ENCODE measurements around the gene FANCI. TPM values are rescaled to one million over a fixed set of nuclear protein-coding genes. Genes with fewer than 3 reads are reported as not detected.

The FANCI gene
- total RNA-seq, 4 donors from 2014 or later = 5.0 to 32.3 (median 15.0) TPM

DNA sequence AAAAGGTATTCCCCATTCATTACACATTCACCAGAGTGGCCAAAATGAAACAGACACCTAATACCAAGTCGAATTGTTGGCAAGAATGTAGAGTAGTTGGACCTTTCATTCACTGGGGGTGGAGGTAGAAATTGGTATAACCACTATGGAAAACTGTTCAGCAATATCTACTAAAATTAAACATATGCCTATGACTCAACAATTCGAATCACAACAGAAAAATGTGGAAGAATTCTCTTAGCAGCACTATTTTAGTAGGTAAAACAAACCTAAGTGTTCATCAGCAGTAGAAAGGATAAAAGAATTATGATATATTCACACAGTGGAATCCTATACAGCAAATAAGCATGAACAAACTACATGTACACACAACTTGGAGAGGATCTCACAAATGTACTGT is 60.2 kb downstream of the FANCI start:
- TF ChIP-seq CTCF (IDR thresholded peaks at IDR 0.05) (no peak), POLR2A (IDR thresholded peaks at IDR 0.05) (no peak)

GRCh38 chr15:89305395-89305794 is 61.6 kb downstream of the FANCI start:
- Histone ChIP-seq H3K27me3 (no peaks in the 10 kb centered on the region), H3K4me3 (no peak overlapping the region), H3K27ac (no peak overlapping the region), H3K4me1 (peaks cover 0 to 7% (median 5%) of the 10 kb centered on the region in 3 donors), H3K36me3 (peaks cover 0 to 41% (median 0%) of the 10 kb centered on the region in 3 donors), H3K9me3 (no peaks in the 10 kb centered on the region)
- no peak for DNase-seq
- intact Hi-C loops (cut with DNase I) = no loop called here
- TF ChIP-seq POLR2A (IDR thresholded peaks at IDR 0.05) = no peak
- no peak for TF ChIP-seq CTCF (IDR thresholded peaks at IDR 0.05)
- 94 to 95% methylated on average over 3 of the region's 3 CpGs for WGBS, 2 donors

More for the DNA sequence above, 60.2 kb downstream of the FANCI start:
- H3K4me3 ChIP-seq = no peak overlapping the region
- H3K27ac ChIP-seq = no peak overlapping the region
- peaks cover 0 to 7% (median 5%) of the 10 kb centered on the region in 3 donors for H3K4me1 ChIP-seq
- WGBS, 2 donors = 84 to 87% methylated on average over 2 of the region's 2 CpGs
- H3K9me3 ChIP-seq = no peaks in the 10 kb centered on the region
- no peaks in the 10 kb centered on the region for H3K27me3 ChIP-seq
- H3K36me3 ChIP-seq = peaks cover 0 to 41% (median 0%) of the 10 kb centered on the region in 3 donors
- DNase-seq = no peak
- intact Hi-C loops (cut with DNase I) = no loop called here

DNA sequence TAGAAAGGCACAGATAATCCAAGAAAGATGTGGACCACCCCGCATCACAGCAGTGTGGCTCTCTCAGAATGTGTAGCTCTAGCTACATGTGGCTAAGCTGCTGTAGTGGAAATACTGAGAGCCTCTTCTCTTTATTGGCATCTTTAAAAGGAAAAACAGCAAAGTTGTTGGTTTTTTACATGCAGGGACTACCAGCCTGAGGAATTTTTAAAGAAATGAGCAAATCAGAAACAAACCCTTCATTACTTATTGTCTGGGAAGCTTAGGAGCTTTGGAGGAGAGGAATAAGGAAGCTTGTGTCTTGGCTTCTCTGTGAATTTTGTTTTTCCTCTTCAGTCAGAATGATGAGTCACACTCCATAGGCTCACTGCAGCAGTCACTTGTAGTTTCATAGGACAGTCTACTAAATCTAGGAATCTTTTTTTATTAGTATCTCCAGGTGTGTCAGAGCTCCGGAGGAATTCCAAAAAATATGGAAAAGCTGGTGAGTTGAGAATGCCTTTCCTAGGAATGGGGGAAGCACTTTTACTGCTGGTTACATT is 63.3 kb downstream of the FANCI start:
- Histone ChIP-seq H3K4me1 (peaks cover 0 to 7% (median 5%) of the 10 kb centered on the region in 3 donors), H3K4me3 (no peak overlapping the region), H3K27ac (no peak overlapping the region), H3K27me3 (no peaks in the 10 kb centered on the region), H3K36me3 (peaks cover 0 to 27% (median 0%) of the 10 kb centered on the region in 3 donors), H3K9me3 (no peaks in the 10 kb centered on the region)
- intact Hi-C loops (cut with DNase I) = no loop called here
- TF ChIP-seq POLR2A (IDR thresholded peaks at IDR 0.05) = no peak
- TF ChIP-seq CTCF (IDR thresholded peaks at IDR 0.05) = no peak
- 81 to 91% methylated on average over 2 of the region's 2 CpGs for WGBS, 2 donors
- no peak for DNase-seq

DNA sequence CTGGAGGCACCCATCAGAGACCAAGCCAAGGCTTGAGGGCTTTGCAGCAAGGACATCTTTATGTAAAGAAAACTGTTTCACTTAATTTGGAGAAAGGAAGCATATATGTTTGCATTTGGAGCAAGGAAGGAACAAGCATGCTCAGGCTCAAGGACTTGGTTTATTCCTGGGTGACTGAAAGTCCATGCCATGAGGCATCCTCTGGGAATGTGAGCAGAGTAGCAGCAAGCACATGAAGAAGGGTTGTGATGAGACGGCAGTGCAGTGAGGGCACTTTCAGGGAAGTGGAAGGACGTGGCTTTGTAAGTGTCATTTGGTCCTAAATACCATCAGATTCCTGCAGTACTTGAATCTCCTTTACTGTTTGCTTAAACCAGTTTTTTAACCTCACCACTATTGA is 64.0 kb downstream of the FANCI start:
- Histone ChIP-seq H3K27me3 (no peaks in the 10 kb centered on the region), H3K27ac (no peak overlapping the region), H3K36me3 (peaks cover 0 to 33% (median 0%) of the 10 kb centered on the region in 3 donors), H3K4me1 (peaks cover 0 to 7% (median 5%) of the 10 kb centered on the region in 3 donors), H3K9me3 (no peaks in the 10 kb centered on the region), H3K4me3 (no peak overlapping the region)
- TF ChIP-seq POLR2A (IDR thresholded peaks at IDR 0.05) (no peak), CTCF (IDR thresholded peaks at IDR 0.05) (no peak)
- DNase-seq = no peak
- intact Hi-C loops (cut with DNase I) = no loop called here
- WGBS, 2 donors = 80 to 92% methylated on average over 2 of the region's 2 CpGs

GRCh38 chr15:89308236-89308635 is 64.5 kb downstream of the FANCI start:
- TF ChIP-seq CTCF (IDR thresholded peaks at IDR 0.05) (no peak), POLR2A (IDR thresholded peaks at IDR 0.05) (no peak)
- no peak overlapping the region for H3K4me3 ChIP-seq
- no peaks in the 10 kb centered on the region for H3K9me3 ChIP-seq
- 55 to 59% methylated on average over 3 of the region's 3 CpGs for WGBS, 2 donors
- intact Hi-C loops (cut with DNase I) = no loop called here
- no peak overlapping the region for H3K27ac ChIP-seq
- peaks cover 0 to 7% (median 5%) of the 10 kb centered on the region in 3 donors for H3K4me1 ChIP-seq
- H3K36me3 ChIP-seq = peaks cover 0 to 36% (median 0%) of the 10 kb centered on the region in 3 donors
- DNase-seq = no peak
- H3K27me3 ChIP-seq = no peaks in the 10 kb centered on the region
